Transverse colon (tissue), 4 donors: ENCODE measurements around the gene VSIG10L2. TPM values are rescaled to one million over a fixed set of nuclear protein-coding genes. Genes with fewer than 3 reads are reported as not detected.

Source experiments
- DNase-seq: peaks from one replicate; pipeline ENCODE4 v3.0.0-alpha.2; 2019
- H3K27ac ChIP-seq, 4 donors: fragments of 200-600 bp; sonication (generic); 2 replicates each; pipeline ENCODE4 v1.5.1; 2016 to 2018; ENCODE audit warnings: inconsistent platforms in 4 of 4
- H3K27me3 ChIP-seq: fragments of 200-600 bp; sonication (generic); 2 replicates; pipeline ENCODE4 v1.5.1; 2017; ENCODE audit warnings: inconsistent platforms
- H3K36me3 ChIP-seq, 4 donors: fragments of 200-600 bp; sonication (generic); 2 replicates each; pipeline ENCODE4 v1.5.1; 2017 to 2019; ENCODE audit warnings: inconsistent platforms in 4 of 4
- H3K4me1 ChIP-seq, 4 donors: fragments of 200-600 bp; sonication (generic); 2 replicates each; pipeline ENCODE4 v1.5.1; 2017 to 2020; ENCODE audit warnings: inconsistent platforms in 4 of 4
- H3K4me3 ChIP-seq, 4 donors: fragments of 200-600 bp; sonication (generic); 1 replicate in 1 of 4; 2 replicates in 3 of 4; pipeline versions ENCODE4 v1.5.1 to v1.6.1; 2017 to 2019; ENCODE audit warnings: inconsistent platforms in 4 of 4
- H3K9me3 ChIP-seq, 2 donors: fragments of 200-600 bp; sonication (generic); 2 replicates each; pipeline ENCODE4 v1.5.1; 2017 to 2019; ENCODE audit warnings: inconsistent platforms in 2 of 2
- CTCF ChIP-seq, 5 experiments: fragments of 200-600 bp in 3 of 5; fragments of 450-650 bp in 2 of 5; sonication (generic) in 3 of 5; IDR thresholded peaks; 1 replicate in 2 of 5; 2 replicates in 3 of 5; pipeline ENCODE4 v1.5.1; 2016 to 2017; ENCODE audit warnings: antibody characterized with exemption in 5 of 5, inconsistent platforms in 3 of 5, mild to moderate bottlenecking in 2 of 5, moderate library complexity in 1 of 5
- EP300 ChIP-seq: sonication (generic); formaldehyde crosslinking; IDR thresholded peaks from one replicate; pipeline ENCODE4 v1.6.1; 2017; ENCODE audit warnings: antibody characterized with exemption, low read depth
- POLR2A ChIP-seq: fragments of 450-650 bp; IDR thresholded peaks from one replicate; pipeline ENCODE4 v1.6.1; 2016; ENCODE audit warnings: antibody characterized with exemption, mild to moderate bottlenecking, moderate library complexity
- POLR2AphosphoS5 ChIP-seq, 3 donors: sonication (generic); formaldehyde crosslinking; IDR thresholded peaks; one replicate each; pipeline ENCODE4 v1.6.1; 2016; ENCODE audit warnings: antibody characterized with exemption in 3 of 3
- WGBS, 2 donors: methylation state at CpG; one replicate each; pipeline ENCODE4 v1.1.5; 2018; ENCODE audit warnings: low coverage in 1 of 2; 5-methylcytosine and 5-hydroxymethylcytosine counted together
- in situ Hi-C, 4 donors: fragments of 200-750 bp; cut with MboI; loops; one replicate each; pipeline versions ENCODE4 v1.15.0 to v1.15.1; 2017; ENCODE audit warnings: low sequenced_read_pairs in 3 of 4, low pct_ligation_motif_present in 1 of 4, low pct_unique_long_range_greater_than_20kb in 1 of 4
- intact Hi-C: fragments of 100-400 bp; cut with DNase I; formaldehyde crosslinking; loops from one replicate; pipeline ENCODE4 v1.15.1; 2023; ENCODE audit warnings: low total_unique reads
- total RNA-seq, 4 donors: library from RNA; depleted of rRNA; stranded (reverse); fragments of >200 nt; gene quantifications; one replicate each; pipeline ENCODE4 v1.1.0, GENCODE V29; 2016

VSIG10L2 gene
- total RNA-seq, 4 donors from 2014 or later, result not detected

DNA sequence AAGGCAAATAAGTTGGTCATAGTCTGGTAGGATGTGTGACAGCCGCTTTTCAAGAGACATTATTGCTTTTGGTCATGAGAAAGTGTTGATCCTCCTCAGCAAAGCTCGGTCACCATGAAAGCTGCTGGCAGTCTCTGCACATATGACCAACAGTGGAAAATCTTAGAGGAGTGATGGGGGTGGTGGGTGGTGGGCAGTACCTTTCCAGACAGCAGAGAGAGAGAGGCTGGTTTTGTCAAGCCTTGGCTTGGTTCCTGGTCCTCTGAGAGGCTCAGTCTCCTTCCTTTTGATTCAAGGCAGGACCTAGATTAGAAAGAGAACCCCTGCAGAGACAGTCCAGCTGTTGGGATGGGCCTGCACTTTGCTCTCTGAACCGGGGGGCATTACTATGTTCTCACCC lies 20.0 kb upstream of the VSIG10L2 start:
- 47% methylated on average over 3 of the region's 3 CpGs; no CpG with 5 or more reads in 1 of the 2 donors for WGBS, 2 donors
- intact Hi-C loops, result no loop called here
- H3K9me3 ChIP-seq, result no peaks in the 10 kb centered on the region
- no peaks in the 10 kb centered on the region for H3K36me3 ChIP-seq
- in situ Hi-C loops, result loop anchor here in 2 of 4 donors (10.0 kb wide), 1 partner anchor 269 kb away; no protein-coding TSS in a partner anchor
- peaks cover 0 to 9% (median 4%) of the 10 kb centered on the region in 4 donors for H3K4me1 ChIP-seq
- no peak overlapping the region for H3K4me3 ChIP-seq
- no peak for TF ChIP-seq CTCF (IDR thresholded peaks at IDR 0.05)
- no peak for TF ChIP-seq EP300
- TF ChIP-seq POLR2AphosphoS5 (IDR thresholded peaks at IDR 0.05), result no peak
- TF ChIP-seq POLR2A, result no peak
- DNase-seq, result no peak
- no peak overlapping the region for H3K27ac ChIP-seq
- peaks cover 10% of the 10 kb centered on the region for H3K27me3 ChIP-seq

DNA sequence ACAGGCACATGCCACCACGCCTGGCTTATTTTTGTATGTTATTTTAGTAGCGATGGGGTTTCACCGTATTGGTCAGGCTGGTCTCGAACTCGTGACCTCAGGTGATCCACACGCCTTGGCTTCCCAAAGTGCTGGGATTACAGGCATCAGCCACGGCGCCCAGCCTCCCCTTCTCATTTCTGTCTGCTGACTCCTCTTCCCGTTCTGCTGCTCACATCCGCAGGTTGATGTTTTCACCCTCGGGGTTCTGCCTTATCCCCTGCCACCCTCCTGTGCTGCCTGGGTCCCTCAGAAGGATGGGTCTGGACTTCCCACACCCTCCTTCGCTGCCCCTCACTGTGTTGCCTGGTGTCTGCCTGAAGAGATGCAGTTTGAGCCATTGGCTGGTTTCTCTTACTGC lies 19.2 kb upstream of the VSIG10L2 start:
- no peak for TF ChIP-seq CTCF (IDR thresholded peaks at IDR 0.05)
- 85 to 89% methylated on average over 8 to 12 of the region's 12 CpGs for WGBS, 2 donors
- Histone ChIP-seq H3K27ac (no peak overlapping the region), H3K36me3 (no peaks in the 10 kb centered on the region), H3K4me3 (no peak overlapping the region), H3K9me3 (no peaks in the 10 kb centered on the region), H3K4me1 (peaks cover 0 to 9% (median 2%) of the 10 kb centered on the region in 4 donors), H3K27me3 (peaks cover 10% of the 10 kb centered on the region)
- intact Hi-C loops, result no loop called here
- in situ Hi-C loops, result loop anchor here in 2 of 4 donors (10.0 kb wide), 1 partner anchor 268 kb away; no protein-coding TSS in a partner anchor
- no peak for DNase-seq

GRCh38 chr11:125929445-125930075 lies 16.3 kb upstream of the VSIG10L2 start:
- in situ Hi-C loops (loop anchor here in 2 of 4 donors (10.0 kb wide), 1 partner anchor 265 kb away; no protein-coding TSS in a partner anchor), intact Hi-C loops (no loop called here)
- no peaks in the 10 kb centered on the region for H3K9me3 ChIP-seq
- WGBS, 2 donors, result 60 to 85% methylated on average over 1 to 9 of the region's 9 CpGs
- no peak overlapping the region for H3K27ac ChIP-seq
- no peak for TF ChIP-seq POLR2AphosphoS5 (IDR thresholded peaks at IDR 0.05)
- TF ChIP-seq CTCF (IDR thresholded peaks at IDR 0.05), result no peak
- TF ChIP-seq EP300, result no peak
- TF ChIP-seq POLR2A, result no peak
- H3K4me1 ChIP-seq, result peaks cover 0 to 7% (median 1%) of the 10 kb centered on the region in 4 donors
- DNase-seq, result no peak
- H3K27me3 ChIP-seq, result peaks cover 10% of the 10 kb centered on the region
- no peak overlapping the region for H3K4me3 ChIP-seq
- no peaks in the 10 kb centered on the region for H3K36me3 ChIP-seq

GRCh38 chr11:125930076-125930450 lies 15.8 kb upstream of the VSIG10L2 start:
- 92 to 100% methylated on average over 4 to 11 of the region's 11 CpGs for WGBS, 2 donors
- DNase-seq, result no peak
- intact Hi-C loops, result no loop called here
- Histone ChIP-seq H3K4me3 (no peak overlapping the region), H3K27me3 (peaks cover 10% of the 10 kb centered on the region), H3K36me3 (no peaks in the 10 kb centered on the region), H3K4me1 (peaks cover 0 to 2% (median 0%) of the 10 kb centered on the region in 4 donors), H3K9me3 (no peaks in the 10 kb centered on the region), H3K27ac (no peak overlapping the region)
- in situ Hi-C loops, result no loop called here
- TF ChIP-seq POLR2AphosphoS5 (IDR thresholded peaks at IDR 0.05) (no peak), EP300 (no peak), CTCF (IDR thresholded peaks at IDR 0.05) (no peak), POLR2A (no peak)
